Panc1 (cell line): Measurements from ENCODE around the gene ZNF672. TPM values are rescaled to one million over a fixed set of nuclear protein-coding genes. Genes with fewer than 3 reads are reported as not detected.
"Not testable (repeated sequence)": the region's sequence is repeated elsewhere in the genome, so short reads cannot be mapped to it uniquely, and the experiment has no call there.

Experiments
- ATAC-seq: fragments of 200-7000 bp; cut with Tn5 transposase; 2 replicates; pipeline ENCODE4 v1.9.1; 2020; ENCODE audit warnings: mild to moderate bottlenecking, moderate library complexity
- BruUV-seq: library from RNA; stranded (reverse); fragments of 400-500 nt; replicated peaks from 2 replicates; lab custom pipeline; 2021; lab: Mats Ljungman, UMichigan
- CTCF ChIA-PET: fragments of 300-600 bp; sonication (Branson Sonifier 250); formaldehyde crosslinking; loops from one replicate; lab custom pipeline; 2022; ENCODE audit warnings: antibody characterized with exemption; lab: Charles Lee
- POLR2A ChIA-PET: fragments of 300-600 bp; sonication (Branson Sonifier 250); formaldehyde crosslinking; loops from one replicate; lab custom pipeline; 2022; ENCODE audit warnings: antibody characterized with exemption; lab: Charles Lee
- DNase-seq: peaks from one replicate; pipeline ENCODE4 v3.0.0-alpha.2; 2010; ENCODE audit warnings: low read depth, low spot score
- H3K27ac ChIP-seq: 2 replicates; pipeline ENCODE4 v1.5.1; 2011; ENCODE audit warnings: mild to moderate bottlenecking, low read length, inconsistent platforms
- H3K27me3 ChIP-seq: fragments of 200-500 bp; sonication (Bioruptor generic); 2 replicates; pipeline ENCODE4 v1.6.0; 2014; ENCODE audit warnings: low read length, inconsistent platforms; ENCODE audit not compliant: control insufficient read depth, insufficient read depth
- H3K36me3 ChIP-seq: fragments of 200-500 bp; sonication (Bioruptor generic); 2 replicates; pipeline ENCODE4 v1.5.1; 2014; ENCODE audit warnings: inconsistent platforms, mild to moderate bottlenecking, low read length, moderate library complexity; ENCODE audit not compliant: control insufficient read depth, insufficient read depth
- H3K4me1 ChIP-seq: 2 replicates; pipeline ENCODE4 v1.5.1; 2011; ENCODE audit warnings: inconsistent platforms, mild to moderate bottlenecking, low read length, moderate library complexity; ENCODE audit not compliant: control insufficient read depth, insufficient read depth
- H3K4me3 ChIP-seq, 2 experiments: 2 replicates each; pipeline ENCODE4 v1.5.1; 2011 to 2012; ENCODE audit warnings: low read depth in 2 of 2, low read length in 2 of 2, mild to moderate bottlenecking in 2 of 2, inconsistent platforms in 1 of 2, moderate library complexity in 1 of 2
- H3K9me3 ChIP-seq: fragments of 200-500 bp; sonication (Bioruptor generic); 2 replicates; pipeline ENCODE4 v1.5.1; 2014; ENCODE audit warnings: low read depth, mild to moderate bottlenecking, inconsistent platforms, low read length, moderate library complexity; ENCODE audit not compliant: control insufficient read depth, insufficient read depth
- CTCF ChIP-seq: fragments of 450-650 bp; IDR thresholded peaks from 2 replicates; pipeline ENCODE4 v1.5.1; 2017; ENCODE audit warnings: mild to moderate bottlenecking
- POLR2AphosphoS5 ChIP-seq: IDR thresholded peaks from 2 replicates; pipeline ENCODE4 v1.6.1; 2012; ENCODE audit warnings: mild to moderate bottlenecking, low read depth, low read length, moderate library complexity
- REST ChIP-seq, 2 experiments: IDR thresholded peaks; 2 replicates each; pipeline ENCODE4 v1.6.1; 2011 to 2012; ENCODE audit warnings: low read depth in 2 of 2, control low read depth in 1 of 2, low read length in 1 of 2, mild to moderate bottlenecking in 1 of 2, moderate library complexity in 1 of 2; ENCODE audit not compliant: insufficient read depth in 1 of 2
- SIN3A ChIP-seq: IDR thresholded peaks from 2 replicates; pipeline ENCODE4 v1.6.1; 2012; ENCODE audit warnings: low read depth, mild to moderate bottlenecking, low read length, moderate library complexity, borderline replicate concordance; ENCODE audit not compliant: insufficient read depth
- TCF7L2 ChIP-seq: IDR thresholded peaks from 2 replicates; pipeline ENCODE4 v1.6.1; 2011; ENCODE audit warnings: mild to moderate bottlenecking, low read depth, low read length, inconsistent platforms
- in situ Hi-C: cut with HindIII; loops from 2 replicates; pipeline ENCODE4 v1.10.0; 2016; ENCODE audit warnings: low sequenced_read_pairs, low pct_unique_long_range_greater_than_20kb
- intact Hi-C: fragments of 100-400 bp; cut with micrococcal nuclease; formaldehyde crosslinking; loops from one replicate; pipeline ENCODE4 v1.10.0; 2022; ENCODE audit not compliant: unreplicated experiment
- total RNA-seq: library from RNA; stranded (reverse); gene quantifications from one replicate; pipeline ENCODE4 v1.2.1, GENCODE V29; 2021; ENCODE audit not compliant: unreplicated experiment

The ZNF672 gene
- total RNA-seq, 1 experiment from 2014 or later, result 36.2 TPM

GRCh38 chr1:248802454-248802853 lies 35.6 kb upstream of the ZNF672 start:
- BruUV-seq, result no TSS peak
- peaks cover 3% of the 10 kb centered on the region for H3K27me3 ChIP-seq
- CTCF ChIA-PET, result no interaction called here
- POLR2A ChIA-PET, result no interaction called here
- no peaks in the 10 kb centered on the region for H3K9me3 ChIP-seq
- no peak for DNase-seq
- ATAC-seq, result no peak
- H3K4me1 ChIP-seq, result no peaks in the 10 kb centered on the region
- no peak for TF ChIP-seq SIN3A
- TF ChIP-seq CTCF, result no peak
- TF ChIP-seq REST (IDR thresholded peaks at IDR 0.05; ENCODE audit: insufficient read depth in 1 of 2, low read depth in 2 of 2, low read length in 1 of 2), result no peak
- no peak for TF ChIP-seq TCF7L2
- TF ChIP-seq POLR2AphosphoS5, result no peak
- no peaks in the 10 kb centered on the region for H3K36me3 ChIP-seq
- intact Hi-C loops, result no loop called here
- in situ Hi-C loops, result no loop called here
- no peak overlapping the region for H3K27ac ChIP-seq
- H3K4me3 ChIP-seq, result no peak overlapping the region

GRCh38 chr1:248803501-248803900 lies 34.5 kb upstream of the ZNF672 start:
- POLR2A ChIA-PET, ATAC-seq, H3K9me3 ChIP-seq, H3K4me1 ChIP-seq, intact Hi-C loops, H3K27ac ChIP-seq, CTCF ChIA-PET, H3K4me3 ChIP-seq, BruUV-seq, H3K27me3 ChIP-seq, H3K36me3 ChIP-seq, in situ Hi-C loops, DNase-seq: not testable (repeated sequence)

- POLR2A ChIA-PET, result no interaction called here
- intact Hi-C loops (no loop called here), in situ Hi-C loops (no loop called here)
- H3K9me3 ChIP-seq, result no peaks in the 10 kb centered on the region
- CTCF ChIA-PET, result no interaction called here
- peaks cover under 1% of the 10 kb centered on the region; the same call in 1 of the 2 replicates for H3K27me3 ChIP-seq
- H3K4me3 ChIP-seq, result no peak overlapping the region
- BruUV-seq, result no TSS peak
- H3K27ac ChIP-seq, result no peak overlapping the region
- no peaks in the 10 kb centered on the region for H3K4me1 ChIP-seq
- no peaks in the 10 kb centered on the region for H3K36me3 ChIP-seq
- ATAC-seq (no peak), DNase-seq (no peak)
- no peak for TF ChIP-seq SIN3A
- no peak for TF ChIP-seq REST (IDR thresholded peaks at IDR 0.05; ENCODE audit: insufficient read depth in 1 of 2, low read depth in 2 of 2, low read length in 1 of 2)
- no peak for TF ChIP-seq POLR2AphosphoS5
- no peak for TF ChIP-seq TCF7L2
- TF ChIP-seq CTCF, result no peak
Measured at GRCh38 chr1:248804771-248805681, 33.0 kb upstream of the ZNF672 start.
